Neural cell (in vitro differentiated cells): ENCODE measurements around the gene GALR2.

Source experiments
- EP300 ChIP-seq: fragments of 450-650 bp; conservative IDR thresholded peaks from 2 replicates; pipeline ENCODE4 v1.6.1; 2014; ENCODE audit warnings: antibody characterized with exemption, mild to moderate bottlenecking, moderate library complexity; ENCODE audit not compliant: poor library complexity, severe bottlenecking
- EZH2 ChIP-seq: fragments of 200-600, 300-800 bp; shearing (Covaris generic), sonication (generic); IDR thresholded peaks from 2 replicates; pipeline ENCODE4 v1.6.1; 2014; ENCODE audit warnings: antibody characterized with exemption, low read length, borderline replicate concordance, mild to moderate bottlenecking; ENCODE audit not compliant: insufficient read depth, poor library complexity, severe bottlenecking
- MXI1 ChIP-seq: fragments of 450-650 bp; conservative IDR thresholded peaks from 2 replicates; pipeline ENCODE4 v1.6.1; 2014; ENCODE audit warnings: antibody characterized with exemption, mild to moderate bottlenecking; ENCODE audit not compliant: poor library complexity, severe bottlenecking
- POLR2AphosphoS5 ChIP-seq: IDR thresholded peaks from 2 replicates; pipeline ENCODE4 v1.6.1; 2012
- RAD21 ChIP-seq: fragments of 450-650 bp; conservative IDR thresholded peaks from 2 replicates; pipeline ENCODE4 v1.6.1; 2014; ENCODE audit warnings: antibody characterized with exemption, mild to moderate bottlenecking, moderate library complexity
- SMC3 ChIP-seq: fragments of 450-650 bp; conservative IDR thresholded peaks from 2 replicates; pipeline ENCODE4 v1.6.1; 2014; ENCODE audit warnings: antibody characterized with exemption, mild to moderate bottlenecking, moderate library complexity; ENCODE audit not compliant: poor library complexity
- TAF1 ChIP-seq: IDR thresholded peaks from 2 replicates; pipeline ENCODE4 v1.6.1; 2012; ENCODE audit warnings: low read depth
- TF ChIP-seq, protein P1 (sequence below): fragments of 450-650 bp; IDR thresholded peaks from 2 replicates; pipeline ENCODE4 v1.5.1; 2014; ENCODE audit warnings: antibody characterized with exemption, mild to moderate bottlenecking, moderate library complexity; ENCODE audit not compliant: poor library complexity, severe bottlenecking
- TF ChIP-seq, protein P2 (sequence below): IDR thresholded peaks from 2 replicates; pipeline ENCODE4 v1.6.1; 2012; ENCODE audit warnings: borderline replicate concordance

DNA sequence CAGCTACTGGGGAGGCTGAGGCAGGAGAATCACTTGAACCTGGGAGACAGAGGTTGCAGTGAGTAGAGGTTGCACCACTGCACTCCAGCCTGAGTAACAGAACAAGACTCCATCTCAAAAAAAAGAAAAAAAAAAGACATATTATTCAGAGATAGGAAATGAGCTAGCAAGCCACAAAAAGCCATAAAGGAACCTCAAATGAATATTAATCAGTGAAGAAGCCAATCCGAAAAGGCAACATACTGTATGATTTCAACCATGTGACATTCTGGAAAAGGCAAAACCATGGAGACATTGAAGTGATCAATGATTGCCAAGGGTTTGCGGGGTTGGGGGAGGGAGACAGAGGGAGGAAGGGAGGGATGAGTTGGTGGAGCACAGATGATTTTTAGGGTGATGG is 37.4 kb downstream of the GALR2 start:
- TF ChIP-seq, protein P1, sequence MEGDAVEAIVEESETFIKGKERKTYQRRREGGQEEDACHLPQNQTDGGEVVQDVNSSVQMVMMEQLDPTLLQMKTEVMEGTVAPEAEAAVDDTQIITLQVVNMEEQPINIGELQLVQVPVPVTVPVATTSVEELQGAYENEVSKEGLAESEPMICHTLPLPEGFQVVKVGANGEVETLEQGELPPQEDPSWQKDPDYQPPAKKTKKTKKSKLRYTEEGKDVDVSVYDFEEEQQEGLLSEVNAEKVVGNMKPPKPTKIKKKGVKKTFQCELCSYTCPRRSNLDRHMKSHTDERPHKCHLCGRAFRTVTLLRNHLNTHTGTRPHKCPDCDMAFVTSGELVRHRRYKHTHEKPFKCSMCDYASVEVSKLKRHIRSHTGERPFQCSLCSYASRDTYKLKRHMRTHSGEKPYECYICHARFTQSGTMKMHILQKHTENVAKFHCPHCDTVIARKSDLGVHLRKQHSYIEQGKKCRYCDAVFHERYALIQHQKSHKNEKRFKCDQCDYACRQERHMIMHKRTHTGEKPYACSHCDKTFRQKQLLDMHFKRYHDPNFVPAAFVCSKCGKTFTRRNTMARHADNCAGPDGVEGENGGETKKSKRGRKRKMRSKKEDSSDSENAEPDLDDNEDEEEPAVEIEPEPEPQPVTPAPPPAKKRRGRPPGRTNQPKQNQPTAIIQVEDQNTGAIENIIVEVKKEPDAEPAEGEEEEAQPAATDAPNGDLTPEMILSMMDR: no peak
- no peak for TF ChIP-seq EZH2
- no peak for TF ChIP-seq EP300
- TF ChIP-seq MXI1: no peak
- TF ChIP-seq POLR2AphosphoS5: no peak
- TF ChIP-seq, protein P2, sequence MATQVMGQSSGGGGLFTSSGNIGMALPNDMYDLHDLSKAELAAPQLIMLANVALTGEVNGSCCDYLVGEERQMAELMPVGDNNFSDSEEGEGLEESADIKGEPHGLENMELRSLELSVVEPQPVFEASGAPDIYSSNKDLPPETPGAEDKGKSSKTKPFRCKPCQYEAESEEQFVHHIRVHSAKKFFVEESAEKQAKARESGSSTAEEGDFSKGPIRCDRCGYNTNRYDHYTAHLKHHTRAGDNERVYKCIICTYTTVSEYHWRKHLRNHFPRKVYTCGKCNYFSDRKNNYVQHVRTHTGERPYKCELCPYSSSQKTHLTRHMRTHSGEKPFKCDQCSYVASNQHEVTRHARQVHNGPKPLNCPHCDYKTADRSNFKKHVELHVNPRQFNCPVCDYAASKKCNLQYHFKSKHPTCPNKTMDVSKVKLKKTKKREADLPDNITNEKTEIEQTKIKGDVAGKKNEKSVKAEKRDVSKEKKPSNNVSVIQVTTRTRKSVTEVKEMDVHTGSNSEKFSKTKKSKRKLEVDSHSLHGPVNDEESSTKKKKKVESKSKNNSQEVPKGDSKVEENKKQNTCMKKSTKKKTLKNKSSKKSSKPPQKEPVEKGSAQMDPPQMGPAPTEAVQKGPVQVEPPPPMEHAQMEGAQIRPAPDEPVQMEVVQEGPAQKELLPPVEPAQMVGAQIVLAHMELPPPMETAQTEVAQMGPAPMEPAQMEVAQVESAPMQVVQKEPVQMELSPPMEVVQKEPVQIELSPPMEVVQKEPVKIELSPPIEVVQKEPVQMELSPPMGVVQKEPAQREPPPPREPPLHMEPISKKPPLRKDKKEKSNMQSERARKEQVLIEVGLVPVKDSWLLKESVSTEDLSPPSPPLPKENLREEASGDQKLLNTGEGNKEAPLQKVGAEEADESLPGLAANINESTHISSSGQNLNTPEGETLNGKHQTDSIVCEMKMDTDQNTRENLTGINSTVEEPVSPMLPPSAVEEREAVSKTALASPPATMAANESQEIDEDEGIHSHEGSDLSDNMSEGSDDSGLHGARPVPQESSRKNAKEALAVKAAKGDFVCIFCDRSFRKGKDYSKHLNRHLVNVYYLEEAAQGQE: no peak
- no peak for TF ChIP-seq RAD21
- no peak for TF ChIP-seq TAF1
- no peak for TF ChIP-seq SMC3
